Measurements from ENCODE around the gene UGDH. TPM values are rescaled to one million over a fixed set of nuclear protein-coding genes. Genes with fewer than 3 reads are reported as not detected.
"Not testable (repeated sequence)": the region's sequence is repeated elsewhere in the genome, so short reads cannot be mapped to it uniquely, and the experiment has no call there.

UGDH gene
- total RNA-seq, 1 experiment from 2014 or later: 104 TPM

DNA sequence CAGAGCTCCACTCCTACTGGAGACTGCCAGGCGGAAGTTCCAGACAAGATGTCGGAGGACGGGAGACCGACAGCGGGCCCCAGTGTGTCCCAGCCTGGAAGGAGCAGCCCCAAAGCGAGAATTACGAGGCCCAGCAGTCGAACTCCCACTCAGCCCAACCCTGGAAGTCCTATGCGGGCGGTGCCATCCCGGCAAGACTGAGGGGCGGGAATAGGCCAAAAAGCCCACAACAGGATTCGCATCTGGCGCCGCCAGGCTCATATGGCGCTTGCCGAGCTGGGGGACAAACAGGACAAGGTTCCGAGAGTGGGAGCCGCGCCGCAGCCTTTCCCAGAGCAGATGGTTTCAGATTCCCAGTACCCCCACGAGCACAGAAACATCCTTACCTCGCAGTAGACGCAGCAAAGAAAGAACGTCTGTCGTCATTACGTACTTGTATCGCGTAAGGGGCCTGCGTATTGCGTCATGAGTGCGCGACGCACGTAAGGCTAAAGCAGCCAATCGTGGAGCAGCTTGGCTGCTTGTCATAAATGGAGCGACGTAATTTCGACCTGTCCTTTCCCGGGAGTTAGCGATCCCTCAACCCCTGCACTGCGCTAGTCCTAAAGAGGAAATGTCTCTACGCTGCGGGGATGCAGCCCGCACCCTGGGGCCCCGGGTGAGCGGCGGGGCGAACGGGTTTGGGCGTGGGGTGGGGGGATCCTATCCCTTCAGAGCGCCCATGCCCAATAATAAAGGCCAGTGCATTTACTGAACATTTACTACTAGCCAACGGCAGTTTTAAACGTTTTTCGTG, 68.5 kb downstream of the UGDH start, which contains the start of the genes LIAS and RPL9:
LIAS (plus strand) TSS at position 552 of the 796 bp plus-strand sequence; CDS start at position 614, 62 bp downstream.
RPL9 (minus strand) TSS at position 418 of the 796 bp plus-strand sequence. CDS start 483 bp downstream, outside the sequence.
- H3T11ph ChIP-seq (ENCODE audit: low read length): peak within 1 kb of the TSS; percentile 20
- H3K18ac ChIP-seq (ENCODE audit: insufficient read length, low read depth, low read length): peak within 1 kb of the TSS; percentile 93
- no peak within 1 kb of the TSS for H2BK15ac ChIP-seq (ENCODE audit: low read depth, low read length)
- no peak within 1 kb of the TSS for H2AFZ ChIP-seq (ENCODE audit: low read length)
- H4K5ac ChIP-seq (ENCODE audit: insufficient read length, low read depth, low read length): peak within 1 kb of the TSS; percentile 90
- H3K4ac ChIP-seq (ENCODE audit: low read depth, low read length): peak within 1 kb of the TSS; percentile 58; the same call in 1 of the 2 replicates
- peak; percentile 96 for DNase-seq
- TF ChIP-seq, protein P1, sequence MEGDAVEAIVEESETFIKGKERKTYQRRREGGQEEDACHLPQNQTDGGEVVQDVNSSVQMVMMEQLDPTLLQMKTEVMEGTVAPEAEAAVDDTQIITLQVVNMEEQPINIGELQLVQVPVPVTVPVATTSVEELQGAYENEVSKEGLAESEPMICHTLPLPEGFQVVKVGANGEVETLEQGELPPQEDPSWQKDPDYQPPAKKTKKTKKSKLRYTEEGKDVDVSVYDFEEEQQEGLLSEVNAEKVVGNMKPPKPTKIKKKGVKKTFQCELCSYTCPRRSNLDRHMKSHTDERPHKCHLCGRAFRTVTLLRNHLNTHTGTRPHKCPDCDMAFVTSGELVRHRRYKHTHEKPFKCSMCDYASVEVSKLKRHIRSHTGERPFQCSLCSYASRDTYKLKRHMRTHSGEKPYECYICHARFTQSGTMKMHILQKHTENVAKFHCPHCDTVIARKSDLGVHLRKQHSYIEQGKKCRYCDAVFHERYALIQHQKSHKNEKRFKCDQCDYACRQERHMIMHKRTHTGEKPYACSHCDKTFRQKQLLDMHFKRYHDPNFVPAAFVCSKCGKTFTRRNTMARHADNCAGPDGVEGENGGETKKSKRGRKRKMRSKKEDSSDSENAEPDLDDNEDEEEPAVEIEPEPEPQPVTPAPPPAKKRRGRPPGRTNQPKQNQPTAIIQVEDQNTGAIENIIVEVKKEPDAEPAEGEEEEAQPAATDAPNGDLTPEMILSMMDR (conservative IDR thresholded peaks at IDR 0.05): no peak
- H3K27me3 ChIP-seq (ENCODE audit: insufficient read depth, low read length): no peaks in the 10 kb centered on the region
- no peak within 1 kb of the TSS for H2BK20ac ChIP-seq (ENCODE audit: low read depth, low read length, poor library complexity, severe bottlenecking)
- no peaks in the 10 kb centered on the region for H3K9me3 ChIP-seq (ENCODE audit: control insufficient read depth, low read depth, low read length)
- peak within 1 kb of the TSS; percentile 78 for H3K4me2 ChIP-seq (ENCODE audit: insufficient read depth, insufficient read length, low read length)
- H3K4me1 ChIP-seq (ENCODE audit: insufficient read depth, low read length): peaks cover 2% of the 10 kb centered on the region; the same call in 1 of the 2 replicates
- Mint-ChIP-seq H3K27ac (peak within 1 kb of the TSS; percentile 99 to 100 (median 100)), H3K27me3 (ENCODE audit: low read depth) (no peaks in the 10 kb centered on the region), H3K4me3 (peak within 1 kb of the TSS; percentile 99), H3K4me1 (peaks cover 12 to 18% of the 10 kb centered on the region in 2 experiments), H3K36me3 (ENCODE audit: insufficient read depth in 1 of 3, low read depth in 3 of 3) (peaks cover 46 to 65% (median 63%) of the 10 kb centered on the region in 3 experiments), H3K9me3 (no peaks in the 10 kb centered on the region; a peak in 1 of 5 replicates)
- H3K56ac ChIP-seq (ENCODE audit: insufficient read length, low read depth, low read length): no peak within 1 kb of the TSS
- peak within 1 kb of the TSS; percentile 62 for H2BK120ac ChIP-seq (ENCODE audit: low read depth, low read length, poor library complexity, severe bottlenecking)
- peak within 1 kb of the TSS; percentile 99 for H3K9ac ChIP-seq (ENCODE audit: extremely low read depth, insufficient read length, low read length)
- no peaks in the 10 kb centered on the region for H3K23me2 ChIP-seq (ENCODE audit: insufficient read length, low read depth, low read length, poor library complexity, severe bottlenecking)
- H2BK12ac ChIP-seq (ENCODE audit: insufficient read length, low read depth, low read length): no peak within 1 kb of the TSS
- H4K20me1 ChIP-seq (ENCODE audit: control insufficient read depth, insufficient read depth, insufficient read length): no peaks in the 10 kb centered on the region
- peak within 1 kb of the TSS; percentile 31 for H3K27ac ChIP-seq (ENCODE audit: insufficient read length, low read depth, low read length)
- WGBS (ENCODE audit: extremely low coverage, insufficient read length, low lambda C conversion rate): no CpG with 5 or more reads among the region's 55 CpGs
- H2AK5ac ChIP-seq (ENCODE audit: insufficient read length, low read length): no peak within 1 kb of the TSS
- peaks cover 14% of the 10 kb centered on the region for H3K79me2 ChIP-seq (ENCODE audit: insufficient read depth, low read length)
- no peak within 1 kb of the TSS for H2BK5ac ChIP-seq (ENCODE audit: insufficient read length, low read length)
- no peak within 1 kb of the TSS for H3K23ac ChIP-seq (ENCODE audit: insufficient read length, low read depth, low read length)
- peak within 1 kb of the TSS; percentile 20 for H4K8ac ChIP-seq (replicated peaks; ENCODE audit: insufficient read length, low read depth, low read length)
- peak within 1 kb of the TSS; percentile 93 for H3K14ac ChIP-seq (ENCODE audit: insufficient read depth, low read length)
- peak within 1 kb of the TSS; percentile 63 for H4K91ac ChIP-seq (ENCODE audit: insufficient read length, low read depth, low read length)
- H3K79me1 ChIP-seq (ENCODE audit: insufficient read depth, low read depth, low read length, poor library complexity, severe bottlenecking): peaks cover 6% of the 10 kb centered on the region

DNA sequence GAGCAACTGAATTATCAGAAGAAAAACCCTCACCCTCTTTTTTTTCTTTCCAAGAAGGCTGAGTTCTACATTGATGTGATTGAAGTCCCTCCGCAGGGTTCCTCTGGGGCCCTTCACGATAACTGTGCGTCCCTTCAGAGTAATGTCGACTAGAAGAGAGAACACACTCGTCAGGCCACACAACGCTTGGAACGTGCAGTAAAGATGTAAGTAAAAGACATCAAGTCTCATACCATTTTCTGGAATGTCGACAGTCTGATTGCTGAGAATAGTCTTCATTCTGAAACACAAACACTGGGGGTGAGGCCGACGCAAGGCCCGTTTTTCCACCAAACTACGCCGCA, 69.1 kb downstream of the UGDH start:
- not testable (repeated sequence) for H3K9me3 Mint-ChIP-seq; H2AK5ac ChIP-seq (ENCODE audit: insufficient read length, low read length); H2BK12ac ChIP-seq (ENCODE audit: insufficient read length, low read depth, low read length); H4K20me1 ChIP-seq (ENCODE audit: control insufficient read depth, insufficient read depth, insufficient read length); H3K27me3 ChIP-seq (ENCODE audit: insufficient read depth, low read length); H3K56ac ChIP-seq (ENCODE audit: insufficient read length, low read depth, low read length); H2BK15ac ChIP-seq (ENCODE audit: low read depth, low read length); H3K23ac ChIP-seq (ENCODE audit: insufficient read length, low read depth, low read length); H3K9me3 ChIP-seq (ENCODE audit: control insufficient read depth, low read depth, low read length); H3K27me3 Mint-ChIP-seq (ENCODE audit: low read depth); H2BK5ac ChIP-seq (ENCODE audit: insufficient read length, low read length); H2AFZ ChIP-seq (ENCODE audit: low read length); H3K4me1 ChIP-seq (ENCODE audit: insufficient read depth, low read length); H2BK20ac ChIP-seq (ENCODE audit: low read depth, low read length, poor library complexity, severe bottlenecking); DNase-seq; H3K79me1 ChIP-seq (ENCODE audit: insufficient read depth, low read depth, low read length, poor library complexity, severe bottlenecking); H3K23me2 ChIP-seq (ENCODE audit: insufficient read length, low read depth, low read length, poor library complexity, severe bottlenecking)
- no CpG with 5 or more reads among the region's 13 CpGs for WGBS (ENCODE audit: extremely low coverage, insufficient read length, low lambda C conversion rate)
- Histone ChIP-seq H2BK120ac (ENCODE audit: low read depth, low read length, poor library complexity, severe bottlenecking) (peak overlapping the region; percentile 62), H3K27ac (ENCODE audit: insufficient read length, low read depth, low read length) (peak overlapping the region; percentile 10), H3T11ph (ENCODE audit: low read length) (peak overlapping the region; percentile 20), H4K91ac (ENCODE audit: insufficient read length, low read depth, low read length) (peak overlapping the region; percentile 63), H4K8ac (replicated peaks; ENCODE audit: insufficient read length, low read depth, low read length) (peak overlapping the region; percentile 20), H4K5ac (ENCODE audit: insufficient read length, low read depth, low read length) (peak overlapping the region; percentile 90), H3K14ac (ENCODE audit: insufficient read depth, low read length) (peak overlapping the region; percentile 93), H3K4me2 (ENCODE audit: insufficient read depth, insufficient read length, low read length) (peak overlapping the region; percentile 78), H3K79me2 (ENCODE audit: insufficient read depth, low read length) (peaks cover 14% of the 10 kb centered on the region), H3K18ac (ENCODE audit: insufficient read length, low read depth, low read length) (peak overlapping the region; percentile 93), H3K4ac (ENCODE audit: low read depth, low read length) (peak overlapping the region; percentile 58; the same call in 1 of the 2 replicates), H3K9ac (ENCODE audit: extremely low read depth, insufficient read length, low read length) (peak overlapping the region; percentile 99)
- peaks cover 48 to 65% (median 63%) of the 10 kb centered on the region in 3 experiments for H3K36me3 Mint-ChIP-seq (ENCODE audit: insufficient read depth in 1 of 3, low read depth in 3 of 3)
- peak overlapping the region; percentile 99 for H3K4me3 Mint-ChIP-seq
- H3K4me1 Mint-ChIP-seq: peaks cover 12 to 18% of the 10 kb centered on the region in 2 experiments
- peak overlapping the region; percentile 99 to 100 (median 100) for H3K27ac Mint-ChIP-seq
